Coronary artery (tissue), 2 donors: ENCODE data around the gene KRTAP10-6.
"Not testable (repeated sequence)": the region's sequence is repeated elsewhere in the genome, so short reads cannot be mapped to it uniquely, and the experiment has no call there.

Experiments
- DNase-seq: peaks from one replicate; pipeline ENCODE4 v3.0.0-alpha.2; 2017; ENCODE audit warnings: low spot score
- H3K27ac ChIP-seq, 2 donors: fragments of 200-600 bp; sonication (generic); one replicate each; pipeline ENCODE4 v1.5.1; 2016 to 2019
- H3K4me3 ChIP-seq: fragments of 200-600 bp; sonication (generic); 2 replicates; pipeline ENCODE4 v1.5.1; 2016; ENCODE audit warnings: mild to moderate bottlenecking, moderate library complexity
- CTCF ChIP-seq: fragments of 200-600 bp; sonication (generic); IDR thresholded peaks from one replicate; pipeline ENCODE4 v1.5.1; 2019; ENCODE audit warnings: antibody characterized with exemption

Gene KRTAP10-6

GRCh38 chr21:44632067-44632466 lies 39.8 kb upstream of the KRTAP10-6 start:
- no peak overlapping the region for H3K27ac ChIP-seq
- no peak for DNase-seq
- no peak overlapping the region for H3K4me3 ChIP-seq
- TF ChIP-seq CTCF = no peak

GRCh38 chr21:44630440-44630839 lies 38.1 kb upstream of the KRTAP10-6 start:
- H3K27ac ChIP-seq = no peak overlapping the region
- DNase-seq = no peak
- no peak for TF ChIP-seq CTCF
- no peak overlapping the region for H3K4me3 ChIP-seq

- no peak for TF ChIP-seq CTCF
- H3K27ac ChIP-seq = no peak overlapping the region
- DNase-seq = peak; percentile 69
Measured at GRCh38 chr21:44628707-44629391, 36.5 kb upstream of the KRTAP10-6 start.

GRCh38 chr21:44627831-44628233 lies 35.5 kb upstream of the KRTAP10-6 start:
- H3K4me3 ChIP-seq, DNase-seq, H3K27ac ChIP-seq: not testable (repeated sequence)

More at GRCh38 chr21:44628707-44629391, 36.5 kb upstream of the KRTAP10-6 start:
- H3K4me3 ChIP-seq = no peak overlapping the region

- DNase-seq = peak; percentile 43
- not testable (repeated sequence) for H3K27ac ChIP-seq, H3K4me3 ChIP-seq
Measured at GRCh38 chr21:44627181-44627822, 35.0 kb upstream of the KRTAP10-6 start.

GRCh38 chr21:44626673-44627143 lies 34.4 kb upstream of the KRTAP10-6 start, which contains the start of gene KRTAP10-9:
Gene KRTAP10-9 (plus strand): TSS chr21:44627093. CDS start chr21:44627172, 79 bp downstream.
- Histone ChIP-seq H3K4me3 (no peak within 1 kb of the TSS), H3K27ac (no peak within 1 kb of the TSS)
- no peak for TF ChIP-seq CTCF
- peak; percentile 55 for DNase-seq

- no peak for TF ChIP-seq CTCF
- no peak overlapping the region for H3K4me3 ChIP-seq
- DNase-seq = peak; percentile 35
- no peak overlapping the region for H3K27ac ChIP-seq
Measured at GRCh38 chr21:44626262-44626661, 34.0 kb upstream of the KRTAP10-6 start.

GRCh38 chr21:44625756-44626155 lies 33.5 kb upstream of the KRTAP10-6 start:
- H3K27ac ChIP-seq = no peak overlapping the region
- H3K4me3 ChIP-seq = no peak overlapping the region
- peak; percentile 46 for DNase-seq
- TF ChIP-seq CTCF = no peak
